Panc1 (cell line): ENCODE results near the gene CENPU. TPM values are rescaled to one million over a fixed set of nuclear protein-coding genes. Genes with fewer than 3 reads are reported as not detected.

ENCODE experiments used
- ATAC-seq: fragments of 200-7000 bp; cut with Tn5 transposase; 2 replicates; pipeline ENCODE4 v1.9.1; 2020; ENCODE audit warnings: mild to moderate bottlenecking, moderate library complexity
- BruUV-seq: library from RNA; stranded (reverse); fragments of 400-500 nt; replicated peaks from 2 replicates; lab custom pipeline; 2021; lab: Mats Ljungman, UMichigan
- CTCF ChIA-PET: fragments of 300-600 bp; sonication (Branson Sonifier 250); formaldehyde crosslinking; loops from one replicate; lab custom pipeline; 2022; ENCODE audit warnings: antibody characterized with exemption; lab: Charles Lee
- POLR2A ChIA-PET: fragments of 300-600 bp; sonication (Branson Sonifier 250); formaldehyde crosslinking; loops from one replicate; lab custom pipeline; 2022; ENCODE audit warnings: antibody characterized with exemption; lab: Charles Lee
- DNase-seq: peaks from one replicate; pipeline ENCODE4 v3.0.0-alpha.2; 2010; ENCODE audit warnings: low read depth, low spot score
- H3K27ac ChIP-seq: 2 replicates; pipeline ENCODE4 v1.5.1; 2011; ENCODE audit warnings: mild to moderate bottlenecking, low read length, inconsistent platforms
- H3K27me3 ChIP-seq: fragments of 200-500 bp; sonication (Bioruptor generic); 2 replicates; pipeline ENCODE4 v1.6.0; 2014; ENCODE audit warnings: low read length, inconsistent platforms; ENCODE audit not compliant: control insufficient read depth, insufficient read depth
- H3K36me3 ChIP-seq: fragments of 200-500 bp; sonication (Bioruptor generic); 2 replicates; pipeline ENCODE4 v1.5.1; 2014; ENCODE audit warnings: inconsistent platforms, mild to moderate bottlenecking, low read length, moderate library complexity; ENCODE audit not compliant: control insufficient read depth, insufficient read depth
- H3K4me1 ChIP-seq: 2 replicates; pipeline ENCODE4 v1.5.1; 2011; ENCODE audit warnings: inconsistent platforms, mild to moderate bottlenecking, low read length, moderate library complexity; ENCODE audit not compliant: control insufficient read depth, insufficient read depth
- H3K4me3 ChIP-seq, 2 experiments: 2 replicates each; pipeline ENCODE4 v1.5.1; 2011 to 2012; ENCODE audit warnings: low read depth in 2 of 2, low read length in 2 of 2, mild to moderate bottlenecking in 2 of 2, inconsistent platforms in 1 of 2, moderate library complexity in 1 of 2
- H3K9me3 ChIP-seq: fragments of 200-500 bp; sonication (Bioruptor generic); 2 replicates; pipeline ENCODE4 v1.5.1; 2014; ENCODE audit warnings: low read depth, mild to moderate bottlenecking, inconsistent platforms, low read length, moderate library complexity; ENCODE audit not compliant: control insufficient read depth, insufficient read depth
- POLR2AphosphoS5 ChIP-seq: IDR thresholded peaks from 2 replicates; pipeline ENCODE4 v1.6.1; 2012; ENCODE audit warnings: mild to moderate bottlenecking, low read depth, low read length, moderate library complexity
- SIN3A ChIP-seq: IDR thresholded peaks from 2 replicates; pipeline ENCODE4 v1.6.1; 2012; ENCODE audit warnings: low read depth, mild to moderate bottlenecking, low read length, moderate library complexity, borderline replicate concordance; ENCODE audit not compliant: insufficient read depth
- TCF7L2 ChIP-seq: IDR thresholded peaks from 2 replicates; pipeline ENCODE4 v1.6.1; 2011; ENCODE audit warnings: mild to moderate bottlenecking, low read depth, low read length, inconsistent platforms
- in situ Hi-C: cut with HindIII; loops from 2 replicates; pipeline ENCODE4 v1.10.0; 2016; ENCODE audit warnings: low sequenced_read_pairs, low pct_unique_long_range_greater_than_20kb
- intact Hi-C: fragments of 100-400 bp; cut with micrococcal nuclease; formaldehyde crosslinking; loops from one replicate; pipeline ENCODE4 v1.10.0; 2022; ENCODE audit not compliant: unreplicated experiment
- total RNA-seq: library from RNA; stranded (reverse); gene quantifications from one replicate; pipeline ENCODE4 v1.2.1, GENCODE V29; 2021; ENCODE audit not compliant: unreplicated experiment
- TF ChIP-seq, protein P1 (sequence below): fragments of 450-650 bp; IDR thresholded peaks from 2 replicates; pipeline ENCODE4 v1.5.1; 2017; ENCODE audit warnings: mild to moderate bottlenecking
- TF ChIP-seq, protein P2 (sequence below), 2 experiments: IDR thresholded peaks; 2 replicates each; pipeline ENCODE4 v1.6.1; 2011 to 2012; ENCODE audit warnings: low read depth in 2 of 2, control low read depth in 1 of 2, low read length in 1 of 2, mild to moderate bottlenecking in 1 of 2, moderate library complexity in 1 of 2; ENCODE audit not compliant: insufficient read depth in 1 of 2

The CENPU gene
- total RNA-seq, 1 experiment from 2014 or later, result 16.6 TPM

DNA sequence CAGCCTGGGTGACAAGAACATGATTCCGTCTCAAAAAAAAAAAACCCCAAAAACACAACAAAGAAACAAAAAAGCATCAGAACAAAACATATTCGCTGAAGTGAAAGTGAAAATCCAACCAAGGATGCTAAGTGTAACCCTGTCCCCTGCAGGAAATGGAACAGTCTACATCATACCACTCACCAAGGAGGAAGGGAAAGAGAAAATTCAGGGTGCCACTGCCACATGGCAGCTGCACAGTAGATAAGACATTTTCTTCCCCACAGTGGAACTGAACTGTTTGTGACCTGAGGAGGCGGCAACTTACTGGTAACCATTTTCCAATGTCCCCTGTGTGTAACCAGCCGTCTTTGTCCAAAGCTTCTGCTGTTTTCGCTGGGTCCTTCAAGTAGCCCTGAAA lies 28.2 kb upstream of the CENPU start:
- POLR2A ChIA-PET, result no interaction called here
- H3K36me3 ChIP-seq, result no peaks in the 10 kb centered on the region
- H3K9me3 ChIP-seq, result no peaks in the 10 kb centered on the region
- in situ Hi-C loops, result no loop called here
- intact Hi-C loops, result no loop called here
- no peaks in the 10 kb centered on the region for H3K4me1 ChIP-seq
- TF ChIP-seq, protein P1, sequence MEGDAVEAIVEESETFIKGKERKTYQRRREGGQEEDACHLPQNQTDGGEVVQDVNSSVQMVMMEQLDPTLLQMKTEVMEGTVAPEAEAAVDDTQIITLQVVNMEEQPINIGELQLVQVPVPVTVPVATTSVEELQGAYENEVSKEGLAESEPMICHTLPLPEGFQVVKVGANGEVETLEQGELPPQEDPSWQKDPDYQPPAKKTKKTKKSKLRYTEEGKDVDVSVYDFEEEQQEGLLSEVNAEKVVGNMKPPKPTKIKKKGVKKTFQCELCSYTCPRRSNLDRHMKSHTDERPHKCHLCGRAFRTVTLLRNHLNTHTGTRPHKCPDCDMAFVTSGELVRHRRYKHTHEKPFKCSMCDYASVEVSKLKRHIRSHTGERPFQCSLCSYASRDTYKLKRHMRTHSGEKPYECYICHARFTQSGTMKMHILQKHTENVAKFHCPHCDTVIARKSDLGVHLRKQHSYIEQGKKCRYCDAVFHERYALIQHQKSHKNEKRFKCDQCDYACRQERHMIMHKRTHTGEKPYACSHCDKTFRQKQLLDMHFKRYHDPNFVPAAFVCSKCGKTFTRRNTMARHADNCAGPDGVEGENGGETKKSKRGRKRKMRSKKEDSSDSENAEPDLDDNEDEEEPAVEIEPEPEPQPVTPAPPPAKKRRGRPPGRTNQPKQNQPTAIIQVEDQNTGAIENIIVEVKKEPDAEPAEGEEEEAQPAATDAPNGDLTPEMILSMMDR, result no peak
- TF ChIP-seq SIN3A, result no peak
- TF ChIP-seq POLR2AphosphoS5, result no peak
- TF ChIP-seq TCF7L2, result no peak
- no peak overlapping the region for H3K27ac ChIP-seq
- no peak for ATAC-seq
- DNase-seq, result no peak
- H3K4me3 ChIP-seq, result no peak overlapping the region
- H3K27me3 ChIP-seq, result no peaks in the 10 kb centered on the region
- CTCF ChIA-PET, result no interaction called here
- BruUV-seq, result no TSS peak

DNA sequence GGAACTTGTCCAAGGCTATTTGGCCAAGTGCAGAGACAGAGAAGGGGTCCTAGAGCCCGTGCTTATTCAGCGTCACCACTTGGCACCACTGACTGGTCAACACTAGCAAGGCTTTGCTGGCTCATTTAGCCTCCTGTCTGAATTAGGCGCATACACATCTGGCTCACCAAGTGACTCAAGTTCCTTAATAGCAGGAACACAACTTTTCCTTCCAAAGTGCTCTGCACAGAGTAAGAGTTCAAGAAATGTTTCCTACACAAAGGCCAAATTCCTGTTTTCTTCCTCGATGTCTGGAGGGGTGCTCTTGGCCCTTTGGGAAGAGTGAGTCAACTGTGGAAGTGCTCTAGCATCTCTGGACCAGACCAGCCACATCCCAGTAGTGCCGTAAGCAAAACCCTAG lies 26.8 kb upstream of the CENPU start:
- DNase-seq (no peak), ATAC-seq (no peak)
- H3K36me3 ChIP-seq, result no peaks in the 10 kb centered on the region
- H3K27me3 ChIP-seq, result no peaks in the 10 kb centered on the region
- TF ChIP-seq SIN3A (no peak), TCF7L2 (no peak), POLR2AphosphoS5 (no peak)
- TF ChIP-seq, protein P1, result no peak
- TF ChIP-seq, protein P2, sequence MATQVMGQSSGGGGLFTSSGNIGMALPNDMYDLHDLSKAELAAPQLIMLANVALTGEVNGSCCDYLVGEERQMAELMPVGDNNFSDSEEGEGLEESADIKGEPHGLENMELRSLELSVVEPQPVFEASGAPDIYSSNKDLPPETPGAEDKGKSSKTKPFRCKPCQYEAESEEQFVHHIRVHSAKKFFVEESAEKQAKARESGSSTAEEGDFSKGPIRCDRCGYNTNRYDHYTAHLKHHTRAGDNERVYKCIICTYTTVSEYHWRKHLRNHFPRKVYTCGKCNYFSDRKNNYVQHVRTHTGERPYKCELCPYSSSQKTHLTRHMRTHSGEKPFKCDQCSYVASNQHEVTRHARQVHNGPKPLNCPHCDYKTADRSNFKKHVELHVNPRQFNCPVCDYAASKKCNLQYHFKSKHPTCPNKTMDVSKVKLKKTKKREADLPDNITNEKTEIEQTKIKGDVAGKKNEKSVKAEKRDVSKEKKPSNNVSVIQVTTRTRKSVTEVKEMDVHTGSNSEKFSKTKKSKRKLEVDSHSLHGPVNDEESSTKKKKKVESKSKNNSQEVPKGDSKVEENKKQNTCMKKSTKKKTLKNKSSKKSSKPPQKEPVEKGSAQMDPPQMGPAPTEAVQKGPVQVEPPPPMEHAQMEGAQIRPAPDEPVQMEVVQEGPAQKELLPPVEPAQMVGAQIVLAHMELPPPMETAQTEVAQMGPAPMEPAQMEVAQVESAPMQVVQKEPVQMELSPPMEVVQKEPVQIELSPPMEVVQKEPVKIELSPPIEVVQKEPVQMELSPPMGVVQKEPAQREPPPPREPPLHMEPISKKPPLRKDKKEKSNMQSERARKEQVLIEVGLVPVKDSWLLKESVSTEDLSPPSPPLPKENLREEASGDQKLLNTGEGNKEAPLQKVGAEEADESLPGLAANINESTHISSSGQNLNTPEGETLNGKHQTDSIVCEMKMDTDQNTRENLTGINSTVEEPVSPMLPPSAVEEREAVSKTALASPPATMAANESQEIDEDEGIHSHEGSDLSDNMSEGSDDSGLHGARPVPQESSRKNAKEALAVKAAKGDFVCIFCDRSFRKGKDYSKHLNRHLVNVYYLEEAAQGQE (IDR thresholded peaks at IDR 0.05; ENCODE audit: insufficient read depth in 1 of 2, low read depth in 2 of 2, low read length in 1 of 2), result no peak
- H3K4me1 ChIP-seq, result no peaks in the 10 kb centered on the region
- intact Hi-C loops (no loop called here), in situ Hi-C loops (no loop called here)
- H3K27ac ChIP-seq, result no peak overlapping the region
- ChIA-PET CTCF (no interaction called here), POLR2A (no interaction called here)
- no peaks in the 10 kb centered on the region for H3K9me3 ChIP-seq
- BruUV-seq, result no TSS peak
- H3K4me3 ChIP-seq, result no peak overlapping the region
